Retina (tissue), 1 donor: ENCODE measurements around the gene TENM3.

Experiments used
- DNase-seq: peaks from one replicate; pipeline ENCODE4 v3.0.0-alpha.2; 2016

TENM3 gene

DNA sequence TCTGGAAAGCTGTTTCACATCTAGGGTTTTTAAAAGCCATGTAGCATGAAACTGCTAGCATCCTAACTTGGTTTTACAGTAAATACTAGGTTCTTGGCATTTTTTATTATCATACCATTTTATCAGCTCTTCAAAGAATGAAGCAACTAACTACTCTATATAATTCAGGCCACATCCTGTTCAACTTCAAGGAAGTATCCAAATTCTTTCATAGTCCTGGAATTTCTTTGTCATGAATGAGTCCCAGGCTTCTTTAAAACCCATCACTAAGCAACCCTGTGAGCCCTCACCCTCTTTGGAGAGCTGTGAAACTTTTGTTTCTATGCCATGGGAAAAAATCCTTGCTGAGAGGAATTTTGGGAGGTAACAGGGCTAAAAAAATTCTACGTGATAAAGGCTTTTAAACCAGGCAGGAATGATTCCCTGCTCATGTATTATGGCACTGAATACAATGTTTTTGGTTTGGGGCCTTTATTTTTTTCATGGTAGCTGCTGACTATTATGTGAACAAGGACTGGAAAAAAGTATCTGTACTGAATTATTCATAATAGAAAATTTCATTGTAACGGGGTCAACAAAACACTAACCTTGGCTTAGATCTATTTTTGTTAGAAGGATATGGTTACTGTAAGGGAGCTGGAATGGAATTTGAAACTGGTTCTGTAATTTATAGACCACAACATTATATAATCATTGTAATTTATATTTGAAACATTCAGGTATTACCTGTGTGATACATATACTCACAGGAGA, 509.1 kb downstream of the TENM3 start:
- no peak for DNase-seq

DNA sequence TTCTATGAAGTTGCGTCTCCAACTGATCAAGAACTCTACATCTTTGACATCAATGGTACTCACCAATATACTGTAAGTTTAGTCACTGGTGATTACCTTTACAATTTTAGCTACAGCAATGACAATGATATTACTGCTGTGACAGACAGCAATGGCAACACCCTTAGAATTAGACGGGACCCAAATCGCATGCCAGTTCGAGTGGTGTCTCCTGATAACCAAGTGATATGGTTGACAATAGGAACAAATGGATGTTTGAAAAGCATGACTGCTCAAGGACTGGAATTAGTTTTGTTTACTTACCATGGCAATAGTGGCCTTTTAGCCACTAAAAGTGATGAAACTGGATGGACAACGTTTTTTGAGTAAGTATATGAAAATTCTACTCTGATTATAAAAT, 511.7 kb downstream of the TENM3 start:
- no peak for DNase-seq

DNA sequence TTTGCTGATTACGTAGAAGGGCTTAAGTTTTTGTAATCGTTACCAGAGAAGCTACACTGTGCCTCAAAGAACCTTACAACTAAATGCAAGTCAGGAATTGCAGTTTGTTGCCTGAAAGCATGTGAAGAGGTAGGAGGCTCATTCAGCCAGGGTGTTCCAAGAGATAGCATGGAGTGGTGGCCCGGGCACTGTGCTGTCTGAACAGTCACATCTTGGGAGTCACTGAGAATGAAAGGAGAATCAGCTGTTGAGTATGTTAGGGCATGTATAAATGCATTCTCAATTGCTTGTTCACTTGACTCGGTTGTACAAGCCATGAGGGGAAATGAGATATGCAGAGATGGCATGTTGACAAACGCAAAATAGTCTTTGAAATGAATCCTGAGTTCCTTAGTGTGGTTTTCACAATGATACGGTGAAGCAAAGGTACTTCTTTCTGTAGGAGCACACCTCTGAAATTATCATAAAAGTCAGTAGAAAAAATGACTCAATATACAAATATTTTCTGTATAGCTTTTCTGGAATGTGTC, 513.0 kb downstream of the TENM3 start:
- no peak for DNase-seq

GRCh38 chr4:182758273-182758672, 515.1 kb downstream of the TENM3 start:
- DNase-seq: peak; percentile 35

DNA sequence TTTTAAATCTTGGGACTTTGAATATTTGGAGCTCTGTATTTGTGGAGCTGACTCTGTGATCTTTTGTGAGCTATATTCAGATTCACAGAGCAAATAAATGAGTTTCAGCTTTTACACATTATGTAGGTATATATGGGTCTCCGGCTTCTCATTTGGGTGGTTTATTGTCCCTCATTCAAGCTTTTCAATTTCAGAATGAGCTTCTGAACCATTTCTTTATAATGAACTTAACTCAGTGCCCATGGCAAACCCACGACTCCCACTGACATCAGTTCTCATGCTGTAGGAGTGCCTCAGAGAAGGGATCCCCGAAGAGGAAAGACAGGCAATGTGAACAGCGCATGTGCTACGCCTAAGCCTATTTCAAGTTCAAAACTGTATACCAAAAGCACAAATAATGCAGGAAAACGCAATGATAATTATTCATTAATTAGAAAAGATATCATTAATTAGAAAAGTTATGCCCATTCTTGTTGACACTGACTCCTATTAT, 517.4 kb downstream of the TENM3 start:
- DNase-seq: no peak

DNA sequence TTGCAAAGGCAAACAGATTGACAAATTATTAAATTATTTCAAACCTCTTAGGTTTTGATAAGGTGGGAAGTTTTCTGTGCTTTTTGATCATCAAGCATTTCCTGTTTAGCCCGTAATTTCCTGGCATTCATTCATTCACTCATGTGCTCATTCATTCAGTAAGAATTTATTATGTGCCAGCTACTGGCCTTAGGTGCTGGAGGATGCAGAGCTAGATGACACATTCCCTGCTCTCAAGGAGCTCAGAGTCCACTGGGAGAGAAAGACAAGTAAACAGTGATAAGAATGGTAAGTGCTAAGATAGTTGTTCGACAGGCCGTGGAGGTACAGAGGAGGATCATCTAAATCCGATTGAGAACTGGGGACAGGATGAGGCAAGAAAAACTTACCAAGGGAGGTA, 520.9 kb downstream of the TENM3 start:
- DNase-seq: no peak

DNA sequence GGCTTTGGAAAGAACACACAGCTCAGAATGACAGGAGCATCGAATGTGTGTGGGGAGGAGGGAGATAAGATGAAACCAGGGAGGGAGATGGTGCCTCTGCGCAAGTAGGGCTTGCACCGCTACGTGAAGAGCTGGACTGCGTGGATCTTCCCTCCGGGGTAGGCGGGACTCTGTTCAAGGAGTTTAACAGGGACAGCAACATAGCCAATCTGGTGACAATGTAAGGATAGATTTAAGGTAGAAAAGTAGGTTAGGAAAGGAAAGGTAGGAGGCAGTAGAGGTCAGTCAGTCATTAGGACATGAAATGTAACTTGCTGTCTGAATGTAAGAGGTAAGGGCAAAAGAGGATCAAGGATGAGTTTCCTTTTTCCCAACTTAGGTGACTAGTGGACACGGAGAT, 521.4 kb downstream of the TENM3 start:
- no peak for DNase-seq

DNA sequence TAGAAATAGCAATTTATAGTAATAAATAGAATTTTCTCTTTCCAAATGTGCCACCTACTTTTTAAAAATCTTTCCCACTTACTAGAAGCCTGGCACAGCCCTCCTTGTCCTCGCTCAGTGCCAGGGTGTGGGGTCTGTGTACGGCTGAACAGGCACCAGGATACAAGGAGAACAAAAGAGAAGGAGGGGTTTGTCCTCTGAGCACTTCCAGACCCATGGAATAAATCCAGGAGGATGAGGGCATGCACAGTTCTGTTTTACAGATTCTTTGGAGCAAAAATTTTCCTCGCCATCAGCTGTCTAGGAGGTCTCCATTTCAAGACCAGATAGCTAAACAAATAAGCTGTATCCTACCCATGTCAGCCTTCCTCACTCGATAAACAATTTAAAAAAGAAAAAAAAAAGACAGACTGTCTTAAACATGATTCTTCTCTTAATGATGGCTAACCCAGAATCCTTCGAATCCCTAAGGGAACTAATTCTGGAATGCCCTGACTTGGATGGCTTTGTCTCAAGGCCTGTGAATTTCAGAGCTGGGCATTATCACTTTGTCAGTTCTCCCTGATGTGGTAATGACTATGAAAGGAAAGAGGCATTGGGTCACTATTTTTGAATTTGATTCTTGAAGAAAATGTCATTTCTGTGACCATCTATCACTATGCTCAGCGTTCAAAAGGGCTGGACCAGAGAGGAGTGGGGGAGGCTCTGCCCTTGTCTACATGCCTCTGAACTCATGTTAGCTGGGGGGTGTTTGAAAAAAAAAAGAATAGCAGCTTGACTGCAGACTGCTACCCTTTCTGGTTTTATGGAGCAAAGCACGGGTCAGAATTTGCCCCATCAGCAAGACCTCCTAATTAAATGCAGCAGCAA, 523.0 kb downstream of the TENM3 start:
- DNase-seq: no peak

DNA sequence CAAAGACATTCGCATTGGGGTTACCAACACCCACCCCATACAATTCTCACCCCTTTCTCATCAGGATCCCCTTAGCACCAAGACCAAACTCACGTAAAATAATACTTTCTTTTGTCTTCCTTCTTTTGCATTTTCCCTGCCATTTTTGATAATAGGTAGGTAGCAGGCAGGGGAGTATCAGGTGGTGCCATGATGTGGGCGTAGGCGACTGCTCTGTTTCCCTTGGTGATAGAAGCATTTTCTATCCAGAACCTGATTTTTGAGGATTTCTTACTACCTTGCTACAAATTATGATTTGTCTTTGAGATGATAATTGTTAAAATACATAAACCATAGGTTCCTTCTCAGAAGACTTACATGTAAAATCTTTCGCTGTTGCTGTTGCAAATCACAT, 523.7 kb downstream of the TENM3 start:
- DNase-seq: no peak

- no peak for DNase-seq
Observed at GRCh38 chr4:182768838-182769237, 525.6 kb downstream of the TENM3 start.

- no peak for DNase-seq
Observed at GRCh38 chr4:182770259-182770995, 527.2 kb downstream of the TENM3 start.

- no peak for DNase-seq
Observed at GRCh38 chr4:182770996-182771514, 527.9 kb downstream of the TENM3 start.

DNA sequence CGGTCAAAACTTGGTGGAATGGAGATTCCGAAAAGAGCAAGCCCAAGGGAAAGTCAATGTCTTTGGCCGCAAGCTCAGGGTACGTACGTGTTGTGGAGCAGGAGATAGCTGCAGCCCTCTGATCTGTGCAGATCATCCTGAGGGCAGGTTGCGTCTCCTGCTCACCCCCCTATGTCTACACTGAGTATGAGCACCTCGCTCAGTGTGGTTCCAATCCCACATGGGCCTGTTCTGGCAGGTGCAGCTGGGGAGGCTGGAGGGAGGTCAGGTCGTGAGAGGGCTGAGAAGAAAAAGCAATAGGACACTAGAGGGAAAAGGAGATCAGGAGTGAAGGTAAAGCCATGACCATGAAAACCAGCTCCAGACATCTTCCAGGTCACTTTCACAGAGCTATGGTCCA, 531.9 kb downstream of the TENM3 start:
- no peak for DNase-seq

DNA sequence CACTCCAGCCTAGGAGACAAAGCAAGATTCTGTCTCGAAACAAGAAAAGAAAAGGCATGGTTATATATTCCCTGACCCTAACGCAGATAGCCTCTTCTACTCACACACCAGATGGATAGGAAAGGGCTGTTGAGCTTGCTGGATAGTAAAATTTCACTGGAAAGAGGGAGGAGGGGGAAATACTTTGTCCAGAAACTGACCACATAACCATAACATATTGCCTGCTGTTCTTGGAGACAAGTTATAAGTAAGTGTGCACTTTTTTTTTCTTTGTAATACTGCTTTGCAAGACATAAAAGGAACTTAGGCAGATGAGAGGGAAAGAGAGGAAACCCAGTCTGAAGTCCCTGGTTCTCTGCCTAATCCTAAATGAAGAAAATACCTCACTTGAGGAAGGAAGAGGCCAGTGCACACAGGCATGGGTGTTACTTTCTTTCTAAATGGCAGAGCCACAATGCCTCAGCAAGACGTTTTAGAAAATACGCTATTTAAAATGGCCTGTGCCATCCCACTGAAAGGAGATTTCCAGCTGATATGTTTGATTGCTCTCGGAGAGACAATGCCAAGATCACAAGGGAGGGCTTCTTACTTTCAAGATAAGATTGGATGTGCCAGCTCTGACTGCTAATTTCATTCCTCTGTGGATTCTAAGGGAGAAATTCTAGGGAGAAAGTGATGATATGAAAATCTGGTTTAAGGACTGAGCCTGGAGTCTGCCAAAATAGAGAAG, 533.3 kb downstream of the TENM3 start:
- no peak for DNase-seq

DNA sequence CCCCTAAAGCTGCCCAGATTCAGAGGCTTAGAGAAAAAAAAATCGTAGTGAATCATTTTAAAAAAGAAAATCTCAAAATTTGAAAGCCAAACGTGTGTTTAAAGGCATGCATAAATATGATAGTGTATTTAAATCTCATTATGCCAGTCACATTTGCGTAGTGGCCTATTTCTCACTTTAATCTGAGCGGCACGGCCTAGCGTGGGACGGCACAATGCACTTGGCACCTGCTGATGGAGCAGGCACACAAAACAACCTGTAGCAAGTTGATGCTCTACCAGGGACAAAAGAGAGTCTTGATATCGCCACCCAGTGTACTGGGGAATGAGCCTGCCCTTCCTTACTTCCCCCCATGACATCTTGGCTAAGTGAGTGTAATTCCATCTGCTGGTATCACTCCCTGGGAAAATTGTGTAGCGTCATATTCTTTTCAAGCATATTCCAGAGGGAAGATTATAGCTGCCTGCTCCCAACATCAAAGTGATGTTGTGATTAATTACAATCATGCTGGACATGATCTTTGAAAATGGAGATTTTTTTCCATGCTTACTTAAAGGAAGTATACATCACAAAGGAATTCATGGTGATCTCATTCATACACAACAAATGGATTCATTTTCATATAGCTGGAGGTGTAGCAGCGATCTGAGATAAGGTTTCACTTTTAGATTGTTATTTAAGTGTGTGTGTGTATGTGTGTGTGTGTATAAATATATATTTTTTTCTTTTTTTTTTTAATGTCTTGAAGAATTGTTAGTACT, 535.2 kb downstream of the TENM3 start:
- DNase-seq: no peak

- DNase-seq: no peak
Observed at GRCh38 chr4:182786991-182787390, 543.8 kb downstream of the TENM3 start.

GRCh38 chr4:182788201-182788600, 545.0 kb downstream of the TENM3 start:
- DNase-seq: no peak

DNA sequence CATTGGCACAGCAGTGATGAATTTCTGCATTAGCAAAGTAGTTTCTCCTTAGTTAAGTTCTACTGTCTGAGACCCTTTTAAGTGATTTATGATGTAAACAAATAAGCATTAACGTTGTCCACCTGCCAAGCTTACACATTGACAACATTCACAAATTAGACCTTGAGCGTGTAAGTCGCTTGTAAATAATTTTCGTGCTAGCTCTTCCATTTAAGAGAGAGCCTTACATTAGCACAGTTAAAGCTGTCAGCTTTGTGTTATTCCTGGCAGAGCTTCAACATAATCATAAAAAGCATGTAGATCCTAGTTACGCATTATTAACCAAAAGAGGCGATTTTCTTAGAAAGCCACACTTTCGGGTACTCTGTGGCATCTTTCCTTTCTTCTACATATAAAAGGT, 546.3 kb downstream of the TENM3 start:
- no peak for DNase-seq

DNA sequence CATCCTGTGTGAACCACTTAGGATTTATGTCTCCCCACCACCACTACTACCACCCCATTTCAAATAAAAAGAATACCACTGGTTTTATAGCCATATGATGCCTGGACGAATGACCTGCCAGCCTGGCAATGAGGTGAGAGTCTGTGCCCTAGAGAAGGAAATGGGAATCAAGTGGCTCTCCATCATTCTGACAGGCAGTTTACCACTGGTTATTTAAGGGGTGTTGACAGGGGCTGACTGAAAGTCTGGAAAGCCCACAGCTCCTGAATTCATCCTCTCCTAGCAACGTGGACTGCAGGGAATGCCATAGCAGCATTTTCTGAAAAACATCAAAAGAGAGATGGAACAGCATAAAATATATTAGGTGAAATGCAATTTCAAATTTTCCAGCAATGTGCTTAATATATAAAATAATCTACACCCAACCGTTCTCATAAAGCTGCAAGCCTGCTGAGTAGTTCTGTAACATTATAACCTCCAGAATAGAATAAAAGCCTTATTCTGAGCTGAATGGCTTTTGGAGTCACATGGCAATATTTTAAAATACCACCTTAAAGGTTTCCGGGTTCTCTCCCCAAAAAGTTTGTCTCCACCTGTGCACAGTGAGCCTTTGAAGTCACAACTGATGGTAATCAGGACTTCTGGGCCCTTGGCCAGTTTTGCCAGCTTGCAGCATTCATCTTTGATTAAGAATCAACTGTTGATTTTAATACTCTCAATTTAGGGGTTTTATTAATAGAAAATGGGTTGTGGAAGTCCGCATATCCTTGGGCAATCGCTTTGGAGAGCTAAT, 552.4 kb downstream of the TENM3 start:
- DNase-seq: no peak

- DNase-seq: no peak
Observed at GRCh38 chr4:182799515-182800215, 556.5 kb downstream of the TENM3 start.
